Tongue (tissue), 2 donors: Measurements from ENCODE around the gene MYPOP. TPM values are rescaled to one million over a fixed set of nuclear protein-coding genes. Genes with fewer than 3 reads are reported as not detected.

Source experiments
- DNase-seq: peaks from one replicate; pipeline ENCODE4 v3.0.0-alpha.2; 2015
- total RNA-seq: library from RNA; depleted of rRNA; stranded (reverse); fragments of >200 nt; gene quantifications from one replicate; pipeline ENCODE4 v1.2.3, GENCODE V29; 2014

MYPOP gene
- total RNA-seq, 1 donor from 2014 or later, result 1.6 TPM

DNA sequence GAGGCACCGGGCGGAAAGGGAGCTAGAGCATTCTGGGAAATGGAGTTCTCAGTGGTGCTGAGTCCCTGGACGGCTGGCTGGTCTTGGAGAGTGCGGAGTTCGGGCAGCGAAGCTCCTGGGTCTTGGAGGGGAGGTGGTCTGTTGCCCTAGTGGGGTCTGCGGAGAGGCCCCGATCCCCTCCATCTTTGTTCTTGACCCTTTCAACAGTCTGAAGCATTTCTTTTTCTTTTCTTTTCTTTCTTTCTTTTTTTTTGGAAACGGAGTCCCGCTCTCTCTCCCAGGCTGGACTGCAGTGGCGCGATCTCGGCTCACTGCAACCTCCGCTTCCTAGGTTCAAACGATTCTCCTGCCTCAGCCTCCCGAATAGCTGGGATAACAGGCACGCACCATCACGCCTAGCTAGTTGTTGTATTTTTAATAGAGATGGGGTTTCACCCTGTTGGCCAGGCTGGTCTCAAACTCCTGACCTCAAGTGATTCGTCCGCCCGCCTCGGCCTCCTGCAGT is 39.0 kb downstream of the MYPOP start:
- DNase-seq, result no peak

DNA sequence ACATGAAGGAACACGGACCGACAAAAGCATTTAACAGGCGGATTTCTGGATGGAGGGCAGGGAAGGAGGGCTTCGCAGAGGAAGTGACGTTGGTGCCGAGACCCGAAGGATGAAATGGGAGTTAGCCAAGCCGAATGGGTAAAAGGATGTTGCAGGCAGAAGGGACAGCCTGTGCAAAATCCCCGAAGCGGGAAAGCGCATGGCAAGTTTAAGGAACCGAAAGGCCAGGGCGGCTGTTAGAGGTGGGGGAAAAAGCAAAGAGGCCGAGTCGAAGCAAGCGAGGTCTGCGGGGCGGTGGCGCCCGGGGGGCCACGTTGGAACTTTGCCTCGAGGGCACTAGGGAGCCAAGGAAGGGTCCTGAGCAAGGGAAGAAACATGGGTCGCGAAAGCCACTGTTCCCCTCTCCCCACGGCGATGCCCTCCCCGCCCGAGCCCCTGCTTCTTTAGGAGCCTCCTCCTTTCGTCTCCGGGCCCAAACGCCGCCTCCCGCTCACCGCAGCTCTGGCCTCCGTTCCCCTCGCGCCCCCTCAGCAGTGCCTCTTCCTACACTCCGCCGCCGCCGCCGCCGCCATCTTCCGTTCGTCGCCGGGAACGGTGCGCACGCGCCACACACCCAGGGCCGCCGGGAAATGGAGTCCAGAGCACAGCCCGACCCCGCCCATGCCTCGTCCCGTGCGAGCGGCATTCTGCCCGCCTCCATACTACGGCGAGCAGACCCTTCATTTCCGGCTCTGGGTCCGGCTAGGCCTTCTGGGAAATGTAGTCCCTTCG is 39.7 kb downstream of the MYPOP start, which contains the start of gene SYMPK:
SYMPK (minus strand) TSS at position 584 of the 771 bp plus-strand sequence. CDS start 8,652 bp downstream, outside the sequence.
- peak; percentile 100 for DNase-seq

- DNase-seq, result no peak
Observed at GRCh38 chr19:45862271-45862563, 40.2 kb downstream of the MYPOP start.

DNA sequence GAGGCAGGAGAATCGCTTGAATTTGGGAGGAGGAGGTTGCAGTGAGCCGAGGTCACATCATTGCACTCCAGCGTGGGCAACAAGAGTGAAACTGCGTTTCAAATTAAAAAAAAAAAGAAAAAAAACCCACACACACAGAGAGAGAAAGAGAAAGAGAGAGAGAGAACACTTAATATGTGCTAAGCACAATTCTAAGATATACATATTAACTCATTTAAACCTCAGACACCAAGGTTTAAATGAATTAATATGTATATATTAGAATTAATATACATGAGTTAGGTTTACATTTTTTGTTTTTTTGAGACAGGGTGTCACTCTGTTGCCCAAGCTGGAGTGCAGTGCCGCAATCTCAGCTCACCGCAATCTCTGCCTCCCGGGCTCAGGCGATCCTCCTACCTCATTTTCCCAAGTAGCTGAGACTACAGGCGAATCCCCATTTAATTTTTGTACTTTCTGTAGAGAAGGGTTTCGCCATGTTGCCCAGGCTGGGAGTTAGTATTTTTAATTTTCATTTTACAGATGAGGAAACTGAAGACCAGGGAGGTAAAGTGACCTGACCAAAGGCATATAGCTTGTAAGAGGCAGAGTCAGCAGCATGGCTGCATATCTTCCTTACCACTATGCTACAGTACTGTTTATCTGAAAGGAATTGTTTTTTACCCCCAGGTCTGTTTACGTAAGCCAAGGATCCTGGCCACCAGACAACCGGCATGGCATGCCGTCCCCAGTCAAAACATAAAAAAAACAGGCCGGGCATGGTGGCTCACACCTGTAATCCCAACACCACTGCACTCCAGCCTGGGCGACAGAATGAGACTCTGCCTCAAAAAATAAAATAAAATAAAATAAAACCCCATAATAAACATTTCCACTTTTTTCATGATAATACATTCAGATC is 41.8 kb downstream of the MYPOP start:
- no peak for DNase-seq

- no peak for DNase-seq
Observed at GRCh38 chr19:45854167-45854778, 48.1 kb downstream of the MYPOP start.

DNA sequence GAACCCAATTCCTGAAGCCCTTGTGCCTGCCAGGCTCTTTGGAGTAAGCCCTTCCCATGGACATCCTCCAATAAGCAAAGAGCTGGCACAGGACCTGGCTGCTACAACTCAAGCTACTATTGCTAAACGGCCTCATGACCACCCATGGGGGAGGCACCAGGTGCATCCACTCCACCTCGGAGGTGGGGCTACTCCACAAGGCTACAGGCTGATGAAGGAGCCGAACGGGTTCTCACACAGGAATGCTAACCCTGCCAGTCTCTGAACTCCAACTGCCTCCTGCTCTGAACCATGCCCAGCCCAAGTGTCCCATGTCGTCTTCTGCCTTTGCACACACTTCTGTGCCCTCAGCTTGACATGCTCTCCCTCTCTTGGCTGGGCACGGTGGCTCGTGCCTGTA is 49.4 kb downstream of the MYPOP start:
- no peak for DNase-seq

GRCh38 chr19:45852145-45852750 is 50.2 kb downstream of the MYPOP start:
- DNase-seq, result no peak

- no peak for DNase-seq
Observed at GRCh38 chr19:45848922-45849321, 53.5 kb downstream of the MYPOP start.

DNA sequence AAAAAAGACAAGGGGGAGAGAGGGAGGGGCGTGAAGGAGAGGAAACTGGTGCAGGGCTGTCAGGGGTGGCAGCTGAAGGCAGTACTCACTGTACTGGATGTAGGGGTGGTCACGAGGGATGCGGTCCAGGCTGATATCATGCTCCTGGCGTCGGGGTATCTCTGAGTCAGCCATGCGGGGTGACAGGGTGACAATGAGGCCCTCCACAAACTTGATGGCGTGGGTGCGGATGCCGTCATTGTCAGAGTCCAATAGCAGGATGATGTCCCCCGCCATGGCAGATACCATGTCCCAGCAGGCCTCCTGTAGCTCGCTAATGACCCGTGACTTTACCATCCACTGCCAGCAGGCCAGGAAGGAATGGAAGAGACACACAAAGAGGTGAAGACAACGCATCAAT is 54.8 kb downstream of the MYPOP start:
- DNase-seq, result no peak

- DNase-seq, result no peak
Observed at GRCh38 chr19:45842198-45842597, 60.2 kb downstream of the MYPOP start.

Other genes with a start within 250 kb of the MYPOP start
- gene GIPR, start 234.4 kb downstream of the MYPOP start, total RNA-seq, result not detected
- 88.4 TPM for gene SNRPD2, start 210.7 kb downstream of the MYPOP start, total RNA-seq
- 3.3 TPM for gene QPCTL, start 209.9 kb downstream of the MYPOP start, total RNA-seq
- 13.2 TPM for gene FBXO46, start 171.7 kb downstream of the MYPOP start, total RNA-seq
- not detected for gene MEIOSIN, start 169.2 kb downstream of the MYPOP start, total RNA-seq
- gene SIX5, start 133.4 kb downstream of the MYPOP start, total RNA-seq, result 21.5 TPM
- gene DMPK, start 120.1 kb downstream of the MYPOP start, total RNA-seq, result 181 TPM
- 38.1 TPM for gene DMWD, start 109.8 kb downstream of the MYPOP start, total RNA-seq
- gene RSPH6A, start 87.3 kb downstream of the MYPOP start, total RNA-seq, result not detected
- gene SYMPK, start 39.5 kb downstream of the MYPOP start, total RNA-seq, result 26.6 TPM
- gene FOXA3, start 38.3 kb downstream of the MYPOP start, total RNA-seq, result 0.21 TPM
- gene IRF2BP1, start 16.5 kb downstream of the MYPOP start, total RNA-seq, result 29.0 TPM
- not detected for gene NANOS2, start 12.2 kb upstream of the MYPOP start, total RNA-seq
- 2.9 TPM for gene NOVA2, start 71.3 kb upstream of the MYPOP start, total RNA-seq
- 13.7 TPM for gene CCDC61, start 92.9 kb upstream of the MYPOP start, total RNA-seq
- 0.82 TPM for gene PGLYRP1, start 120.4 kb upstream of the MYPOP start, total RNA-seq
- 0.41 TPM for gene IGFL4, start 138.4 kb upstream of the MYPOP start, total RNA-seq
- gene IGFL3, start 222.1 kb upstream of the MYPOP start, total RNA-seq, result not detected
- 0.82 TPM for gene IGFL2, start 245.6 kb upstream of the MYPOP start, total RNA-seq